ENCODE measurements around the gene NUDT21. TPM values are rescaled to one million over a fixed set of nuclear protein-coding genes. Genes with fewer than 3 reads are reported as not detected.
A peak's percentile ranks its signal among the peaks of the same experiment; 100 is the strongest.

The NUDT21 gene
- total and polyA plus RNA-seq, 2 of the 4 experiments (the other 2 are of a cell fraction), result 52.4 to 166 TPM

DNA sequence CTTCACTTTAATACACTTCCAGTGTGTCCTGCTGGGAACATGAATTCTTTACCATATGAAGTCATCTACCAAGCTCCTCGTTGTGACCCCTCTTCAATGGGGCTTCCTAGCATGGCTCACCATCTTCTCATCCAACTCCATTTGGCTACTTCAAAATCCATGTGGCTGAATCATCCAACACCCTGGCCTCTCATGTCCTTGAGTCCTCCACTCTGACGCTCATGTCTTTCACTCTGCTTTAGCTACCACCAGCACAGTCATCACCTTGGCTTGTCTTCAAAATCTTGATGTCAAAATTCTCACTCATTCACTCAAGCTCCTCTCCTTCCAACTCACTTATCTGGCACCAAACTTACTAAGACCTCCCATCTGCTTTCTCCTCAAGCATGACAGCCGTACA, 61.6 kb downstream of the NUDT21 start:
- H3K56ac ChIP-seq (ENCODE audit: extremely low read depth, insufficient read depth, low read length), result no peak overlapping the region
- H2AFZ ChIP-seq (replicated peaks; ENCODE audit: low read length, poor library complexity), result no peak overlapping the region
- H3K23ac ChIP-seq (ENCODE audit: low read depth, low read length), result peak overlapping the region; percentile 85; the same call in 1 of the 2 replicates
- H3K4me1 ChIP-seq (ENCODE audit: control insufficient read depth, insufficient read depth, low read length), result peaks cover 11% of the 10 kb centered on the region
- peak overlapping the region; percentile 62 for H2BK20ac ChIP-seq (ENCODE audit: low read depth, low read length)
- H3K79me1 ChIP-seq (ENCODE audit: low read depth in 1 of 2, low read length in 2 of 2), result peaks cover 11 to 24% of the 10 kb centered on the region in 2 experiments
- no TSS peak for BruUV-seq (replicated peaks)
- peaks cover 21% of the 10 kb centered on the region for H3K36me3 ChIP-seq (ENCODE audit: control insufficient read depth, insufficient read depth, low read length)
- H2BK5ac ChIP-seq (ENCODE audit: low read depth, low read length, poor library complexity, severe bottlenecking), result peak overlapping the region; percentile 97
- peak overlapping the region; percentile 44 for H2BK120ac ChIP-seq (ENCODE audit: low read depth, low read length)
- H3K9me1 ChIP-seq (ENCODE audit: insufficient read depth, low read length), result peaks cover 5% of the 10 kb centered on the region
- no peak overlapping the region for H3K9ac ChIP-seq (ENCODE audit: low read depth, low read length)
- CTCF ChIA-PET, result interaction anchor here (1.8 kb wide), 1 partner anchor 12 kb away, joined by 5 read pairs; no protein-coding TSS in a partner anchor
- H4K5ac ChIP-seq (ENCODE audit: low read depth, low read length), result no peak overlapping the region
- peak overlapping the region; percentile 55 for H3K27ac ChIP-seq (ENCODE audit: insufficient read depth, low read length)
- ATAC-seq (ENCODE audit: low read depth) (peak; percentile 89), DNase-seq (peak; percentile 100)
- H3K18ac ChIP-seq (ENCODE audit: low read depth, low read length), result peak overlapping the region; percentile 55; the same call in 1 of the 2 replicates
- peaks cover 5% of the 10 kb centered on the region; the same call in 1 of the 2 replicates for H4K20me1 ChIP-seq (ENCODE audit: insufficient read depth, low read length)
- TF ChIP-seq RCOR1 (IDR thresholded peaks at IDR 0.05; ENCODE audit: insufficient replicate concordance, low read length) (peak; percentile 41), RFX5 (IDR thresholded peaks at IDR 0.05; ENCODE audit: low read depth, low read length) (no peak), NFE2L2 (IDR thresholded peaks at IDR 0.05; ENCODE audit: low read depth, low read length) (no peak), MXI1 (IDR thresholded peaks at IDR 0.05; ENCODE audit: borderline replicate concordance, low read depth, low read length) (0 out of 2 replicates have a peak, but pooled peaks have one; percentile 53), CEBPB (IDR thresholded peaks at IDR 0.05; ENCODE audit: low read depth, low read length) (peak; percentile 41; the same call in 1 of the 2 replicates), MAFK (IDR thresholded peaks at IDR 0.05; ENCODE audit: low read depth, low read length) (0 out of 2 replicates have a peak, but pooled peaks have one; percentile 4), FOS (IDR thresholded peaks at IDR 0.05; ENCODE audit: low read depth, low read length) (peak; percentile 72; the same call in 1 of the 2 replicates)
- TF ChIP-seq, protein P1, sequence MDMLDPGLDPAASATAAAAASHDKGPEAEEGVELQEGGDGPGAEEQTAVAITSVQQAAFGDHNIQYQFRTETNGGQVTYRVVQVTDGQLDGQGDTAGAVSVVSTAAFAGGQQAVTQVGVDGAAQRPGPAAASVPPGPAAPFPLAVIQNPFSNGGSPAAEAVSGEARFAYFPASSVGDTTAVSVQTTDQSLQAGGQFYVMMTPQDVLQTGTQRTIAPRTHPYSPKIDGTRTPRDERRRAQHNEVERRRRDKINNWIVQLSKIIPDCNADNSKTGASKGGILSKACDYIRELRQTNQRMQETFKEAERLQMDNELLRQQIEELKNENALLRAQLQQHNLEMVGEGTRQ (IDR thresholded peaks at IDR 0.05; ENCODE audit: low read depth, low read length), result no peak
- TF ChIP-seq, protein P2, sequence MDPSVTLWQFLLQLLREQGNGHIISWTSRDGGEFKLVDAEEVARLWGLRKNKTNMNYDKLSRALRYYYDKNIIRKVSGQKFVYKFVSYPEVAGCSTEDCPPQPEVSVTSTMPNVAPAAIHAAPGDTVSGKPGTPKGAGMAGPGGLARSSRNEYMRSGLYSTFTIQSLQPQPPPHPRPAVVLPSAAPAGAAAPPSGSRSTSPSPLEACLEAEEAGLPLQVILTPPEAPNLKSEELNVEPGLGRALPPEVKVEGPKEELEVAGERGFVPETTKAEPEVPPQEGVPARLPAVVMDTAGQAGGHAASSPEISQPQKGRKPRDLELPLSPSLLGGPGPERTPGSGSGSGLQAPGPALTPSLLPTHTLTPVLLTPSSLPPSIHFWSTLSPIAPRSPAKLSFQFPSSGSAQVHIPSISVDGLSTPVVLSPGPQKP (IDR thresholded peaks at IDR 0.05; ENCODE audit: borderline replicate concordance, low read depth, low read length), result no peak
- H3K4me2 ChIP-seq (ENCODE audit: low read depth, low read length), result no peak overlapping the region; the same call in 1 of the 2 replicates
- no peaks in the 10 kb centered on the region for H3K9me3 ChIP-seq (ENCODE audit: control insufficient read depth, insufficient read depth, low read length)
- no peaks in the 10 kb centered on the region for H3K27me3 ChIP-seq (ENCODE audit: control insufficient read depth, insufficient read depth, low read length)
- peak overlapping the region; percentile 70 to 81; a peak in 3 of 4 replicates for H4K8ac ChIP-seq (ENCODE audit: low read depth in 2 of 2, low read length in 2 of 2)
- H2AK9ac ChIP-seq (replicated peaks; ENCODE audit: low read depth, low read length, poor library complexity), result no peak overlapping the region
- peak overlapping the region; percentile 71 for H3K4ac ChIP-seq (ENCODE audit: low read depth, low read length)
- peak overlapping the region; percentile 68; the same call in 1 of the 3 replicates for H2BK15ac ChIP-seq (ENCODE audit: low read depth, low read length)
- dilution Hi-C loops (cut with HindIII; ENCODE audit: low sequenced_read_pairs, unreplicated experiment) (no loop called here), in situ Hi-C loops (cut with MboI; ENCODE audit: low sequenced_read_pairs) (no loop called here), intact Hi-C loops (cut with micrococcal nuclease) (no loop called here)
- 0% methylated on average over 2 of the region's 3 CpGs; no CpG with 5 or more reads in 1 of the 2 experiments for WGBS, 2 experiments (ENCODE audit: extremely low coverage in 2 of 2, insufficient read length in 1 of 2)
- POLR2A ChIA-PET (ENCODE audit: unreplicated experiment), result no interaction called here
- no peak overlapping the region; the same call in 1 of the 2 replicates for H3K14ac ChIP-seq (replicated peaks; ENCODE audit: low read depth, low read length)
- H2AK5ac ChIP-seq (ENCODE audit: low read depth, low read length), result 0 out of 2 replicates have a peak overlapping the region, but pooled peaks have one; percentile 76
- peak overlapping the region; percentile 58; the same call in 1 of the 2 replicates for H4K91ac ChIP-seq (ENCODE audit: insufficient read depth, low read depth, low read length)
- no peak overlapping the region for H3K4me3 ChIP-seq (ENCODE audit: insufficient read depth, low read depth, low read length)

All from IMR-90 (cell line).